Right atrium auricular region (tissue), 2 donors: Measurements from ENCODE around the gene MESP2. TPM values are rescaled to one million over a fixed set of nuclear protein-coding genes. Genes with fewer than 3 reads are reported as not detected.
A peak's percentile ranks its signal among the peaks of the same experiment; 100 is the strongest.

Experiments used
- DNase-seq: peaks from one replicate; pipeline ENCODE4 v3.0.0-alpha.2; 2019; ENCODE audit warnings: low spot score
- H3K27ac ChIP-seq, 2 donors: fragments of 200-600 bp; sonication (generic); 1 replicate in 1 of 2; 2 replicates in 1 of 2; pipeline ENCODE4 v1.5.1; 2016 to 2019
- H3K27me3 ChIP-seq, 2 donors: fragments of 200-600 bp; sonication (generic); one replicate each; pipeline versions ENCODE4 v1.5.1 to v1.6.0; 2017 to 2019
- H3K36me3 ChIP-seq: fragments of 200-600 bp; sonication (generic); one replicate; pipeline ENCODE4 v1.5.1; 2016
- H3K4me1 ChIP-seq, 2 donors: fragments of 200-600 bp; sonication (generic); one replicate each; pipeline versions ENCODE4 v1.5.1 to v1.6.0; 2017 to 2019
- H3K4me3 ChIP-seq, 2 donors: fragments of 200-600 bp; sonication (generic); 1 replicate in 1 of 2; 2 replicates in 1 of 2; pipeline ENCODE4 v1.5.1; 2017 to 2019; ENCODE audit warnings: mild to moderate bottlenecking in 1 of 2, moderate library complexity in 1 of 2
- H3K9me3 ChIP-seq, 2 donors: fragments of 200-600 bp; sonication (generic); one replicate each; pipeline ENCODE4 v1.5.1; 2019
- CTCF ChIP-seq, 2 donors: fragments of 200-600 bp; sonication (generic); IDR thresholded peaks; one replicate each; pipeline ENCODE4 v1.5.1; 2019; ENCODE audit warnings: antibody characterized with exemption in 2 of 2
- total RNA-seq, 2 donors: library from RNA; depleted of rRNA; stranded (reverse); fragments of >200 nt; gene quantifications; one replicate each; pipeline ENCODE4 v1.1.0, GENCODE V29; 2016

Gene MESP2
- total RNA-seq, 2 donors from 2014 or later: not detected

GRCh38 chr15:89740137-89740536 is 36.0 kb upstream of the MESP2 start:
- Histone ChIP-seq H3K9me3 (no peaks in the 10 kb centered on the region), H3K36me3 (no peaks in the 10 kb centered on the region), H3K4me3 (no peak overlapping the region), H3K4me1 (no peaks in the 10 kb centered on the region), H3K27me3 (no peaks in the 10 kb centered on the region), H3K27ac (no peak overlapping the region)
- TF ChIP-seq CTCF (IDR thresholded peaks at IDR 0.05): peak; percentile 86 to 95
- DNase-seq: no peak

GRCh38 chr15:89743011-89743410 is 33.1 kb upstream of the MESP2 start:
- Histone ChIP-seq H3K27ac (no peak overlapping the region), H3K36me3 (no peaks in the 10 kb centered on the region), H3K27me3 (no peaks in the 10 kb centered on the region), H3K4me3 (no peak overlapping the region), H3K9me3 (no peaks in the 10 kb centered on the region), H3K4me1 (no peaks in the 10 kb centered on the region)
- TF ChIP-seq CTCF (IDR thresholded peaks at IDR 0.05): no peak
- no peak for DNase-seq

- TF ChIP-seq CTCF (IDR thresholded peaks at IDR 0.05): no peak
- no peaks in the 10 kb centered on the region for H3K4me1 ChIP-seq
- no peak for DNase-seq
- no peak overlapping the region for H3K27ac ChIP-seq
- H3K36me3 ChIP-seq: no peaks in the 10 kb centered on the region
- no peak overlapping the region for H3K4me3 ChIP-seq
- H3K27me3 ChIP-seq: no peaks in the 10 kb centered on the region
- no peaks in the 10 kb centered on the region for H3K9me3 ChIP-seq
Measured at GRCh38 chr15:89743594-89743993, 32.5 kb upstream of the MESP2 start.

- Histone ChIP-seq H3K27me3 (no peaks in the 10 kb centered on the region), H3K9me3 (no peaks in the 10 kb centered on the region), H3K4me3 (no peak overlapping the region), H3K27ac (no peak overlapping the region), H3K36me3 (no peaks in the 10 kb centered on the region), H3K4me1 (peaks cover 0 to 4% of the 10 kb centered on the region in 2 donors)
- DNase-seq: no peak
- no peak for TF ChIP-seq CTCF (IDR thresholded peaks at IDR 0.05)
Measured at GRCh38 chr15:89745131-89745530, 31.0 kb upstream of the MESP2 start.

- H3K4me3 ChIP-seq: no peak overlapping the region
- no peak overlapping the region for H3K27ac ChIP-seq
- H3K9me3 ChIP-seq: no peaks in the 10 kb centered on the region
- TF ChIP-seq CTCF (IDR thresholded peaks at IDR 0.05): no peak
- H3K27me3 ChIP-seq: no peaks in the 10 kb centered on the region
- H3K4me1 ChIP-seq: peaks cover 0 to 9% of the 10 kb centered on the region in 2 donors
- no peaks in the 10 kb centered on the region for H3K36me3 ChIP-seq
- DNase-seq: no peak
Measured at GRCh38 chr15:89745768-89746167, 30.4 kb upstream of the MESP2 start.

GRCh38 chr15:89746386-89746780 is 29.7 kb upstream of the MESP2 start:
- DNase-seq: no peak
- Histone ChIP-seq H3K36me3 (no peaks in the 10 kb centered on the region), H3K27ac (no peak overlapping the region), H3K9me3 (no peaks in the 10 kb centered on the region), H3K27me3 (no peaks in the 10 kb centered on the region), H3K4me3 (no peak overlapping the region), H3K4me1 (peaks cover 0 to 13% of the 10 kb centered on the region in 2 donors)
- no peak for TF ChIP-seq CTCF (IDR thresholded peaks at IDR 0.05)
